Common myeloid progenitor, CD34-positive (primary cell): ENCODE data around the gene ALOX5AP.
A peak's percentile ranks its signal among the peaks of the same experiment; 100 is the strongest.

Experiments
- CTCF ChIA-PET: fragments of 350-600 bp; sonication (Branson Sonifier 250); formaldehyde crosslinking; loops from one replicate; lab custom pipeline; 2021; ENCODE audit warnings: antibody characterized with exemption; lab: Charles Lee
- POLR2A ChIA-PET: fragments of 350-600 bp; sonication (Branson Sonifier 250); formaldehyde crosslinking; loops from one replicate; lab custom pipeline; 2021; ENCODE audit warnings: antibody characterized with exemption; lab: Charles Lee
- DNase-seq, 3 donors: peaks; one replicate each; pipeline versions ENCODE4 v3.0.0 to v3.0.0-alpha.2; 2013
- H3K27ac ChIP-seq, 2 experiments: 1 replicate in 1 of 2; 2 replicates in 1 of 2; pipeline ENCODE4 v1.7.0; 2013; ENCODE audit warnings: inconsistent platforms in 2 of 2, low read length in 2 of 2, mild to moderate bottlenecking in 2 of 2, low read depth in 1 of 2, moderate library complexity in 1 of 2; ENCODE audit not compliant: severe bottlenecking in 2 of 2, insufficient read depth in 1 of 2, poor library complexity in 1 of 2
- H3K27me3 ChIP-seq, 5 experiments: replicated peaks in 2 of 5; 1 replicate in 3 of 5; 2 replicates in 2 of 5; pipeline versions ENCODE4 v1.6.1 to v1.7.0; 2013; ENCODE audit warnings: low read length in 4 of 5, mild to moderate bottlenecking in 2 of 5, moderate library complexity in 2 of 5, inconsistent platforms in 1 of 5; ENCODE audit not compliant: insufficient read depth in 5 of 5, control insufficient read depth in 4 of 5
- H3K36me3 ChIP-seq, 4 experiments: 1 replicate in 2 of 4; 2 replicates in 2 of 4; pipeline versions ENCODE4 v1.6.1 to v1.7.0; 2013; ENCODE audit warnings: low read length in 3 of 4, control low read depth in 1 of 4, mild to moderate bottlenecking in 1 of 4; ENCODE audit not compliant: control insufficient read depth in 4 of 4, insufficient read depth in 4 of 4
- H3K4me1 ChIP-seq, 4 experiments: 1 replicate in 3 of 4; 2 replicates in 1 of 4; pipeline versions ENCODE4 v1.6.1 to v1.7.1; 2013; ENCODE audit warnings: low read length in 3 of 4, mild to moderate bottlenecking in 3 of 4, control low read depth in 1 of 4, inconsistent platforms in 1 of 4, moderate library complexity in 1 of 4; ENCODE audit not compliant: control insufficient read depth in 4 of 4, insufficient read depth in 4 of 4; ENCODE audit errors: control extremely low read depth in 1 of 4
- H3K4me3 ChIP-seq, 7 experiments: 1 replicate in 4 of 7; 2 replicates in 3 of 7; pipeline versions ENCODE4 v1.5.1 to v1.7.0; 2013; ENCODE audit warnings: mild to moderate bottlenecking in 7 of 7, low read length in 6 of 7, moderate library complexity in 6 of 7, inconsistent platforms in 2 of 7, low read depth in 2 of 7, control low read depth in 1 of 7; ENCODE audit not compliant: insufficient read depth in 4 of 7, control insufficient read depth in 1 of 7; ENCODE audit errors: extremely low read depth in 1 of 7
- H3K9me3 ChIP-seq, 5 experiments: 1 replicate in 4 of 5; 2 replicates in 1 of 5; pipeline versions ENCODE4 v1.6.1 to v1.7.1; 2013; ENCODE audit warnings: low read length in 4 of 5, mild to moderate bottlenecking in 2 of 5, inconsistent platforms in 1 of 5, low read depth in 1 of 5, moderate library complexity in 1 of 5; ENCODE audit not compliant: control insufficient read depth in 4 of 5, insufficient read depth in 2 of 5; ENCODE audit errors: control extremely low read depth in 1 of 5
- WGBS: methylation state at CpG from one replicate; pipeline ENCODE4 v1.1.5; 2013; ENCODE audit not compliant: insufficient coverage; 5-methylcytosine and 5-hydroxymethylcytosine counted together

The ALOX5AP gene

DNA sequence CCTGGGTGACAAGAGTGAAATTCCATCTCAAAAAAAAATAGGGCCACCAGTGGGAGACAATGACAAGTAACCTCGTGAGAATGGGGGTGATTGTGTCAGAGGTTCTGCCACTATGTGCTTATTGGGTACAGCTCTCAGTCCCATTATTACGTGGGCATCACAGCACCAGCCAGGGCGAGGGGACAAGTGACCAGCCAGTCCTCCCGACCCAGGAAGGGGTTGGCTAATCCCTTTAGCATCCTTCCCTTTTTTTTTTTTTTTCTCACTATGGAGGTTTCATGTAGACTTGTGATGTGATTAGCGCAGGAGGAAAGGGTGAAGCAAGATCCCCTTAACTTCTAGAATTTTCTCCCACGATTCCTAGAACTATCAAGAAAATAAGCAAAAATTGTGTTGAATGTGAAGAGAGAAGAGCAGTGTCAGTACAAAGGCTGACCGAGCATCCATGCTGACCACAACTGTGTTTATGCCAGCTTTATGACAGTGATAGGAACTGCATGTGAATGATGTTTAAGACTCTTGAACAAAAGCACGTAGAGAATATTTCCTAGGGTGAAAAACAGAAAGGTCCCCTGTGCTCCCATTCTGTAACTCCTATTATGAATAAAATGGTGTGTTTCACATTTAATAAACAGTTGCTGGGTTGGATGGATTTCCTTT is 50.0 kb downstream of the ALOX5AP start:
- WGBS, result 73% methylated on average over 4 of the region's 8 CpGs
- Histone ChIP-seq H3K27me3 (peaks cover 0 to 1% (median 0%) of the 10 kb centered on the region in 5 experiments), H3K27ac (no peak overlapping the region), H3K4me1 (no peaks in the 10 kb centered on the region), H3K9me3 (no peaks in the 10 kb centered on the region), H3K36me3 (no peaks in the 10 kb centered on the region), H3K4me3 (no peak overlapping the region)
- DNase-seq, result no peak
- CTCF ChIA-PET, result interaction anchor here (0.9 kb wide), 1 partner anchor 20 kb away, joined by 3 read pairs; no protein-coding TSS in a partner anchor
- POLR2A ChIA-PET, result interaction anchor here (0.6 kb wide), 1 partner anchor 16 kb away, joined by 4 read pairs; no protein-coding TSS in a partner anchor

DNA sequence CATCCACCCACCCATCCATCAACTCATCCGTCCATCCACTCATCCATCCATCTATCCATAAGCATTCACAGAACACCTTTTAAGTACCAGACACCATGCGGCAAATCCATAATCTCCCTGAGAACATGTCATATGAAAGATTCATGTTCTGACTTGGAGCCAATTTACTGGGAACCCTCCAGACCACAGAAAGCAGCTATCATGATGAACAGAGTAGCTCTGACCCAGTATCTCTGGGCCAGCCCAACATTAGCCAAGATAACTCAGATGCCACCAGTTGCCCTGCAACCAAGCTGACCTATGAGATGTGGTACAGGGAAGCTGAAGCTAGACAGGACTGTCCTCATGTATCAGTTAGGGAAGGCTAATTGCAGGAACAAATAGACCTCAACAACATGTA is 51.3 kb downstream of the ALOX5AP start:
- Histone ChIP-seq H3K27me3 (no peaks in the 10 kb centered on the region), H3K4me3 (no peak overlapping the region), H3K36me3 (no peaks in the 10 kb centered on the region), H3K4me1 (no peaks in the 10 kb centered on the region), H3K9me3 (no peaks in the 10 kb centered on the region), H3K27ac (no peak overlapping the region)
- ChIA-PET CTCF (interaction anchor here (1.1 to 1.3 kb wide), 2 partner anchors 14 to 18 kb away, joined by 3 to 4 read pairs; no protein-coding TSS in a partner anchor), POLR2A (interaction anchor here (1.2 kb wide), 1 partner anchor 26 kb away, joined by 3 read pairs; no protein-coding TSS in a partner anchor)
- WGBS, result 94% methylated on average over 2 of the region's 2 CpGs
- DNase-seq, result peak in 1 of 3 donors; percentile 7

DNA sequence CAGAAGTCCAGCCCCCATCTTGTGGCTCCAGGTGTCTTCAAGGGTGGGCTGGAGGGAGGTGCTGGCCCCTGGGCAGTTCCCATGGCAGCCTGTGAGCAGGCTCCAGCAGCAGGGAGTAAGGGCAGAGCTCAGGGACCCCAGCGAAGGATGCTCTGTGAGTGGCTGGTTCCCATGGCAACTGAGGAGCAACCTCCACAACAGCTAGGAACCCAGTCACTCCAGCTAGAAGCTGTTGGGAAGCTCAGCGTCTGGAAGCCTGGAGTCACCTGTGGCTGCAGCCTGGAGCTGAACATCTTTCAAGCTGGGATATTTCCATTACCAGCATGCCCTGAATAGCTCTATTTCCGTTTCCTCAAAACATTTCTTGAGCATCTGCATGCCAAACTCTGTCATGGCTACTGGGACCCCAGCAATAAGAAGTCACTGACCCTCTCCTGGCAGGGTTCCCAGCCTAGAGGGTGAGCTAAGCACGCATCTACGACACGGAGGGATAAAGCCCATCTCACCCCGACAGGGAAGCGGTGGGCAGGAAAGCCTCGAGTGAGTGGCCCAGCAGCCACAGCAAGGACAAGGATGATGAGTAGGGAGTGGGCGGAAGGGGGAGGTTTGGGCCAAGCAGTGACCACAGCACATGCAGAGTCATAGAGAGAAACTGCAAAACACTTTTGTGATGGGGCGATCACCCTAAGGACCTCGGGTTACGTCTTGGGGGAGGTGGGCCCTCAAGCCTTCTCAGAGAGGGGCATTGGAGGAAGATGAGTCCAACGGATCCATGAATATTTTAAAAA is 52.6 kb downstream of the ALOX5AP start:
- Histone ChIP-seq H3K4me1 (no peaks in the 10 kb centered on the region), H3K9me3 (no peaks in the 10 kb centered on the region), H3K27me3 (no peaks in the 10 kb centered on the region), H3K36me3 (no peaks in the 10 kb centered on the region), H3K27ac (no peak overlapping the region), H3K4me3 (no peak overlapping the region)
- over 99% methylated on average over 12 of the region's 14 CpGs for WGBS
- CTCF ChIA-PET, result interaction anchor here (1.1 to 1.4 kb wide), 4 partner anchors 11 to 16 kb away, joined by 3 to 4 read pairs (median 4); no protein-coding TSS in a partner anchor
- POLR2A ChIA-PET, result interaction anchor here (1.3 kb wide), 1 partner anchor 31 kb away, joined by 3 read pairs; no protein-coding TSS in a partner anchor
- DNase-seq, result no peak

DNA sequence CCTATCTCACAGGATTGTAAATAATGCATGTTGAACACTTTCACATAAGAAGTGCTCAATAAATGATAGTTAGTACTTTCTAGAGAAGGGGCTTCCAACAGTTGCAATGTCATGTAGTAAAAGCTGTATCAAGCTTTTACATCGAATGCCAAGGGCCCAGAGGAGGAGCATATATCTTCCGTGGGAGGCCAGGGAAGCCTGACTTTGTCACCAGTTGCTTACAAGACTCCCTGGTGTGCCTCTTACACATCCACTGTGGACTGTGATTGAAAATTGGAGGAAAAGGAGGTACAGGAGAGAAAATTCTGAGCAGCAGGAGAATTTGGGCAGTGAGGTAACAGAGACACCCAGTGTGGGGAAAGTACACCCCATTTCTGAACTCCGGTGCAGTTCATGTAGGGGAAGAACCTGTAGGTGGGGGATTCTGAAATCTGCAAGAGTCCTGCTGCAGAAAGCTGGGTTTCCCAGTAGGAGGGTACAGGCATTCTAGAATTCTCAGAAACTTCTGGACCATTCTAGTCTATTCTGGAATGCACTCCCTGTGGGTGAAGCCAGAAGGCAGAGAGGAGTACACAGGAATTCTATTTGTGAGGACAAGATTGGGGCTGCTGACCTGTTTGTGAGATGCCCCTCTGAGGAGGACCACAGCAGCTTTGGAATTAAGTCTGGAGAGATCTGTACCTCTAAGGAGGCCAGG is 54.0 kb downstream of the ALOX5AP start:
- Histone ChIP-seq H3K9me3 (no peaks in the 10 kb centered on the region), H3K4me3 (no peak overlapping the region), H3K4me1 (no peaks in the 10 kb centered on the region), H3K27ac (no peak overlapping the region), H3K27me3 (no peaks in the 10 kb centered on the region), H3K36me3 (no peaks in the 10 kb centered on the region)
- WGBS, result 96% methylated on average over 3 of the region's 3 CpGs
- CTCF ChIA-PET, result interaction anchor here (0.8 to 1.7 kb wide), 4 partner anchors 13 to 110 kb away, joined by 3 to 4 read pairs (median 4); no protein-coding TSS in a partner anchor
- POLR2A ChIA-PET, result no interaction called here
- no peak for DNase-seq

DNA sequence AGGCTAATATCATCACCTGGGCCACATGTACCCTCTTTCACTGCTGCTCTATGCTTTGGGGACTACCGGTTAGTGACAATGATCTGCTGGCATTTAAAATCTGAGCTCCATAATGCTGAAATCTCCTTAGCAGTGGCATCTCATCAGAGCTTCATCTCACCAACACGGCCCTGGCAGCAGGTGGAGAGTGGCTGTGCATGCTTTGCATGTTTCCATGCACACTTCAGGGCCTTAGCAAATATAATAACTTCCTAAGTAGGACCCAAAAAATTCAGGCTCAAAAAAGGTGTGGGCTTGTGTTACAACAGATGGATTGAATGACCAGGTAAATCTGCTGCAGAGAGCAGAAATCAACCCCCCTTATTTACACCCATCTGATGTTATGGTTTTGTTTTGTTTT is 55.2 kb downstream of the ALOX5AP start:
- Histone ChIP-seq H3K4me1 (no peaks in the 10 kb centered on the region), H3K27ac (no peak overlapping the region), H3K27me3 (peaks cover 0 to 2% (median 0%) of the 10 kb centered on the region in 5 experiments), H3K4me3 (no peak overlapping the region), H3K36me3 (no peaks in the 10 kb centered on the region), H3K9me3 (no peaks in the 10 kb centered on the region)
- no peak for DNase-seq
- WGBS, result 90% methylated on average over 2 of the region's 2 CpGs
- ChIA-PET CTCF (interaction anchor here (1.3 to 2.2 kb wide), 2 partner anchors 9 to 14 kb away, joined by 3 to 10 read pairs; no protein-coding TSS in a partner anchor), POLR2A (interaction anchor here (0.6 kb wide), 1 partner anchor 78 kb away, joined by 4 read pairs; no protein-coding TSS in a partner anchor)

DNA sequence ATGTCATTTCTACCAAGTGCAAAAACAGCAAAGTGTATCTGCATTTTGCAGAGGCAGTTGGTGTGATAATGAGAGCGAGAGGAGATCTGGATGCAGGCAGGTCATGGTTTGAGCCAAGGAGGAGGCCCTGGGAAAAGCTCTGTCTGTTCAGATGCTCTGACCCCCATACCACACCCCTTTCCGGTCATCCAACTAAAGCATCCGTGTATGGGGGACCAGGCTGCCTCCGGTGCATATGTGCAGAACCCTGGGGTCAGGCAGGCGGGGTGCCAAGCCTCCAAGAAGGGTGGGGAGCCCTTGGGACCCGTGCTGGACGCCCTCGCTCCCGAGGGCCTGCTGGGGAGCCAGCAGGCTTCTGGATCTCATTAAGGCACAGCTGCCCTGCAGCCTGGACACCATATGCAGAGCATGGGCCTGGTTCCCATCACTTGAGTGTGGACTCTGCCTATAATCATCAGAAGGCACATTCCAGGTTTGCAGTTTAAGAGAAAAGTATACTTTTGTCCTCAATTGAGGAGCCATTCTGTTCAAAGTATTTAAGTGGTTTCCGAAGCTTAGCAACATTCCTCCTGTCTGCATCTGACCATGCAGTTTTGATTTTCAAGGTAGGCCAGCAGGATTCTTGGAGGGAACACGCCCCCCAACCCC is 56.1 kb downstream of the ALOX5AP start:
- no peak for DNase-seq
- Histone ChIP-seq H3K36me3 (no peaks in the 10 kb centered on the region), H3K27ac (no peak overlapping the region), H3K9me3 (no peaks in the 10 kb centered on the region), H3K4me1 (peaks cover 0 to 2% (median 0%) of the 10 kb centered on the region in 4 experiments), H3K27me3 (peaks cover 0 to 4% (median 0%) of the 10 kb centered on the region in 5 experiments), H3K4me3 (no peak overlapping the region)
- 91% methylated on average over 11 of the region's 11 CpGs for WGBS
- ChIA-PET POLR2A (no interaction called here), CTCF (interaction anchor here (1.0 to 2.2 kb wide), 2 partner anchors 13 to 36 kb away, joined by 4 to 10 read pairs; no protein-coding TSS in a partner anchor)
